Pancreas (tissue), 10 donors: ENCODE results near the gene RHBDF2. TPM values are rescaled to one million over a fixed set of nuclear protein-coding genes. Genes with fewer than 3 reads are reported as not detected.

ENCODE experiments used
- ATAC-seq, 4 donors: fragments of 200-7000 bp; cut with Tn5 transposase; one replicate each; pipeline versions ENCODE4 v1.8.0 to v1.9.1; 2020; ENCODE audit warnings: mild to moderate bottlenecking in 4 of 4, moderate library complexity in 4 of 4
- DNase-seq, 6 donors: peaks; one replicate each; pipeline ENCODE4 v3.0.0-alpha.2; 2020
- FAIRE-seq: peaks from 2 replicates; lab custom pipeline; 2012; peaks lifted over from hg19 to GRCh38; lab: Jason Lieb, UNC
- H3K27ac ChIP-seq, 4 donors: fragments of 200-600 bp; sonication (generic); 1 replicate in 3 of 4; 2 replicates in 1 of 4; pipeline versions ENCODE4 v1.5.0 to v1.8.0; 2020
- H3K27me3 ChIP-seq, 4 donors: fragments of 200-600 bp; one replicate each; pipeline ENCODE4 v1.8.0; 2021
- H3K36me3 ChIP-seq, 3 donors: fragments of 200-600 bp; sonication (generic) in 1 of 3; one replicate each; pipeline versions ENCODE4 v1.5.0 to v1.8.0; 2020 to 2021
- H3K4me1 ChIP-seq, 3 donors: fragments of 200-600 bp; one replicate each; pipeline ENCODE4 v1.8.0; 2021
- H3K4me3 ChIP-seq, 4 donors: fragments of 200-600 bp; sonication (generic) in 2 of 4; one replicate each; pipeline versions ENCODE4 v1.5.0 to v1.8.0; 2020 to 2021
- H3K9me3 ChIP-seq, 4 donors: fragments of 200-600 bp; one replicate each; pipeline ENCODE4 v1.8.0; 2021
- CTCF ChIP-seq, 4 donors: fragments of 200-600 bp; sonication (generic) in 3 of 4; IDR thresholded peaks; one replicate each; pipeline versions ENCODE4 v1.5.0 to v1.8.0; 2021; ENCODE audit warnings: antibody characterized with exemption in 4 of 4
- WGBS, 2 donors: extraction: QIAGEN DNeasy Blood & Tissue Kit; methylation state at CpG; one replicate each; pipeline ENCODE4 v1.1.7; 2013; 5-methylcytosine and 5-hydroxymethylcytosine counted together
- intact Hi-C, 3 donors: fragments of 100-400 bp; cut with DNase I; formaldehyde crosslinking; loops; one replicate each; pipeline versions ENCODE4 v1.11.1 to v1.14.2; 2022
- polyA plus RNA-seq, 2 donors: library from polyadenylated mRNA; stranded (reverse); fragments of 200-250 nt; gene quantifications; one replicate each; pipeline ENCODE4 v1.2.3, GENCODE V29; 2013
- total RNA-seq, 6 donors: library from RNA; stranded (reverse); fragmentation: NEBNext Ultra II Directional in 4 of 6; extraction: Animal tissue kit (Norgen Biotek cat#: 25700) in 4 of 6; gene quantifications; one replicate each; pipeline versions ENCODE4 v1.2.1 to v1.2.4, GENCODE V29; 2021 to 2023
- donor health status: healthy with polysubstance abuse.
- donor health status: DM: no; HTN: no; CAD: no; lungs with moderate emphysema.
- donor health status: DM: no; HTN: no; CAD: no.
- donor health status: control.
- donor health status: control.
- donor health status: Bipolar disorder and iron deficiency.
- donor health status: DM: yes; HTN: yes; CAD: no.
- donor health status: DM: no; HTN: no; CAD: no.
- donor health status: DM: no; HTN: no; CAD: no.
- donor health status: DM: yes; HTN: yes; CAD: no.

RHBDF2 gene
- total and polyA plus RNA-seq, 8 donors, result 18.0 to 50.1 (median 22.4) TPM

- 87 to 88% methylated on average over 6 of the region's 6 CpGs for WGBS, 2 donors
- no peak for TF ChIP-seq CTCF (IDR thresholded peaks at IDR 0.05)
- Histone ChIP-seq H3K27ac (no peak overlapping the region), H3K9me3 (no peaks in the 10 kb centered on the region), H3K4me1 (no peaks in the 10 kb centered on the region), H3K27me3 (no peaks in the 10 kb centered on the region), H3K36me3 (no peaks in the 10 kb centered on the region), H3K4me3 (no peak overlapping the region)
- intact Hi-C loops, result no loop called here
- ATAC-seq (no peak), DNase-seq (no peak), FAIRE-seq (no peak)
Observed at GRCh38 chr17:76439314-76439928, 61.8 kb downstream of the RHBDF2 start.

GRCh38 chr17:76438906-76439305 is 62.3 kb downstream of the RHBDF2 start:
- Histone ChIP-seq H3K9me3 (no peaks in the 10 kb centered on the region), H3K4me1 (no peaks in the 10 kb centered on the region), H3K27me3 (no peaks in the 10 kb centered on the region), H3K27ac (no peak overlapping the region), H3K36me3 (no peaks in the 10 kb centered on the region), H3K4me3 (no peak overlapping the region)
- ATAC-seq, result peak in 1 of 4 donors; percentile 32
- no peak for DNase-seq
- intact Hi-C loops, result no loop called here
- no peak for TF ChIP-seq CTCF (IDR thresholded peaks at IDR 0.05)
- no peak for FAIRE-seq
- 41 to 51% methylated on average over 9 of the region's 9 CpGs for WGBS, 2 donors

GRCh38 chr17:76437467-76438402 is 63.5 kb downstream of the RHBDF2 start:
- Histone ChIP-seq H3K36me3 (no peaks in the 10 kb centered on the region), H3K4me3 (no peak overlapping the region), H3K27me3 (no peaks in the 10 kb centered on the region), H3K9me3 (no peaks in the 10 kb centered on the region), H3K4me1 (no peaks in the 10 kb centered on the region), H3K27ac (no peak overlapping the region)
- WGBS, 2 donors, result 59 to 66% methylated on average over 13 of the region's 13 CpGs
- ATAC-seq (peak in 3 of 4 donors; percentile 57 to 67 (median 65)), FAIRE-seq (no peak), DNase-seq (no peak)
- no peak for TF ChIP-seq CTCF (IDR thresholded peaks at IDR 0.05)
- intact Hi-C loops, result no loop called here

GRCh38 chr17:76435751-76436150 is 65.5 kb downstream of the RHBDF2 start:
- intact Hi-C loops, result no loop called here
- ATAC-seq (no peak), DNase-seq (no peak), FAIRE-seq (no peak)
- TF ChIP-seq CTCF (IDR thresholded peaks at IDR 0.05), result no peak
- Histone ChIP-seq H3K4me1 (no peaks in the 10 kb centered on the region), H3K4me3 (no peak overlapping the region), H3K27me3 (no peaks in the 10 kb centered on the region), H3K27ac (no peak overlapping the region), H3K36me3 (no peaks in the 10 kb centered on the region), H3K9me3 (no peaks in the 10 kb centered on the region)
- WGBS, 2 donors, result 95 to 96% methylated on average over 11 of the region's 11 CpGs
